VCaP (cell line): Measurements from ENCODE around the gene ARHGEF4.

ENCODE experiments used
- H3K27ac ChIP-seq: fragments of 450-650 bp; 2 replicates; pipeline ENCODE4 v1.5.1; 2017
- CTCF ChIP-seq: fragments of 450-650 bp; conservative IDR thresholded peaks from 2 replicates; pipeline ENCODE4 v1.5.1; 2017; ENCODE audit warnings: mild to moderate bottlenecking, moderate library complexity

The ARHGEF4 gene

DNA sequence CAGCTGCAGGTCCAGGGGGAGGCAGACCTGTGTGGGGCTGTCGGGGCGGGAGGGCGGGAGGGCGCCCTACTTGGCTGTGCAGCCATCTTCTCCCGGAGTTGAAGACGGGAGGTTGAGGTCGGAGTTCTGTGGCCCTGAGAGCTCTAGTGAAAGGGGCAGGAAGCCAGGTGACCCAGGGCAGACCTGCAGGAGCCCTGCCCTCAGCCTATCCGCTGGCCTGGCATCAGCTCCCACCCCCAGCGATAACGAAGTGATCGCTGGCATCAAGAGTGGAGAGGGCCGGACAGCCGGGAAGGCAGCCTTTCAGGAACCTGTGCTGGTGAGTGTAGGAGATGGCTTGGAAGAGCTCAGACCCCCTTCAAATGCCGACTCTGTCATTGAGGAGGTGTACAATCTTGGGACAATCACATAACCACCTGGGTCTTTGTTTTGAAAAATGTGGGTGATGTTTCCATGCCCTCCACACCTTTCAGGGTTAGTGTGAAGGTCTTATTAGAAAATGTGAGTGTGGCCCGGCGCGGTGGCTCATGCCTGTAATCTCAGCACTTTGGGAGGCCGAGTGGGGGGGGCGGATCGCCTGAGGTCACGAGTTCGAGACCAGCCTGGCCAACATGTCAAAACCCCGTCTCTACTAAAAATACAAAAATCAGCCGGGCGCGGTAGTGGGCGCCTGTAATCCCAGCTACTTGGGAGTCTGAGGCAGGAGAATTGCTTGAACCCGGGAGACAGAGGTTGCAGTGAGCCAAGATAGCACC lies 1.3 kb downstream of the ARHGEF4 start:
- H3K27ac ChIP-seq, result no peak overlapping the region
- TF ChIP-seq CTCF, result no peak

- TF ChIP-seq CTCF, result no peak
- H3K27ac ChIP-seq, result no peak overlapping the region
Measured at GRCh38 chr2:130839011-130839780, 2.5 kb downstream of the ARHGEF4 start.

DNA sequence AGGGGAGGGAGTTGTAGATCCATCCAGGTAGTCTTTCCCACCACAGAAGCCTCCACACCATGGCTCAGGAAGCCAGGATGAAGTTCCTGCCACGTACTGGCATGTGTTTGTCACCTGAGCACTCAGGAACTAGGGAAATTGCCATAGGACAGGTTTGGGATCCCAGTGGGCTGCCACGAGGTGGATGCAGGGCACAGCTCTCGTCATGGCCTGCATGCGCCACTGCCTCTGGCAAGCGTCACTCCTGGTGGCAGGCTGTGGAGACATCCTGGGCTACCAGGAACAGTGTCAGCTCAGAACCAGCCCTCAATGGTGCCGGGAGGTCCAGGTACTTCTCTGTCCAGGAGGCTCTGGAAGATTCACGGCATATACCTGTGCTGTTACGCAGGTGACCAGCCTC lies 3.8 kb downstream of the ARHGEF4 start:
- TF ChIP-seq CTCF, result no peak
- no peak overlapping the region for H3K27ac ChIP-seq

- no peak for TF ChIP-seq CTCF
- H3K27ac ChIP-seq, result no peak overlapping the region
Measured at GRCh38 chr2:130841741-130842365, 5.1 kb downstream of the ARHGEF4 start.

DNA sequence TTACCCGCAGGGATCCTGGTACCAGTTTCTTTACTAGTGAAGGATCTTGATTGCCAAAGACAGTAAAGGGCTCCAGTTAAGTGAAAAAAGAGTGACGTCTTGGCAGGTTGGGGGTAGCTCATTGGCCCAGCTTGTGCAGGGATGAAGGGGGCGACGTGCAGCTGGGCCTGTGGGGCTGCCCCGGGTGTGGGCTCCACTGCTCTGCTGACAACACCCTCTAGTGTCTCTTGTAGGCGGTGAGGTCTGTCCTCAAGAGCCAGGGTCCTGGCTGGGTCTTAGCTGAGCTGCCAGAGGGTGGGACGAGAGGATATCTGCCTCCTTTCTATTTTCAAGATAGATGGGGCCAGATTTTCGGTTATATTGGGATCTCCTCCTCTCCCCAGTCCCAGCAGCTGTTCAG lies 6.1 kb downstream of the ARHGEF4 start:
- TF ChIP-seq CTCF, result no peak

DNA sequence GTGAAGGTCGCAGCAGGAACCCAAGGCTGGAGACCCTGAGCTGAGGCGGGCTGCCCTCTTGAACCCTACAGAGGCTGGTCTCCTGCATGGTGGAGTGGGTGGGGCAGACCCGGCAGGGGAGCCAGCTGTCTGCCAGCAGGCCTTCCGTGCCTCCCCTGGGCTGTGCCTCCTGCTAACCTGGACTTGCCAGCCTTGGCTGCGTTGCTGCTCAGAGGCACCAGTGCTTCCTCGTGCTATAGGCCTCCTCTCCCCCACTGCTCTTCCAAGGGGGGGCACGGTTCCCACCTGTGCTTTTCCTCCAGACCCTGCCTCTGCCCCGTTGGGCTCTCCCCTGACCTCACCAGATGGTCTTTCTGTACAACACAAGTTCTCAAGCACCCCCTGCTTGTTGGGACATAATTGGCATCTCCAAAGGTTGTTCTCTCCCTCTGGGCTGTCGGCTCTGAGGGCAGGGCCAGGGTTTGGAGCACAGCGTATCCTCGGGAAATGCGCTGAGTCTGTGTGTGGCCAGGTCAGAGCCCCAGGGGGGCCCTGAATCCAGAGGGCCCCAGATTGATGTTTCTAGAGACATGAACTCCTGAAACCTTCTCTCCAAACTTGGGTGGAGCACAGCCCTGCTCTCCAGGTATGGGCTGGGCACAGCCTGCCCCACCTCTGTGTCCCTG lies 6.7 kb downstream of the ARHGEF4 start:
- H3K27ac ChIP-seq, result no peak overlapping the region
- TF ChIP-seq CTCF, result no peak

More for the DNA sequence above, 6.1 kb downstream of the ARHGEF4 start:
- H3K27ac ChIP-seq, result no peak overlapping the region

DNA sequence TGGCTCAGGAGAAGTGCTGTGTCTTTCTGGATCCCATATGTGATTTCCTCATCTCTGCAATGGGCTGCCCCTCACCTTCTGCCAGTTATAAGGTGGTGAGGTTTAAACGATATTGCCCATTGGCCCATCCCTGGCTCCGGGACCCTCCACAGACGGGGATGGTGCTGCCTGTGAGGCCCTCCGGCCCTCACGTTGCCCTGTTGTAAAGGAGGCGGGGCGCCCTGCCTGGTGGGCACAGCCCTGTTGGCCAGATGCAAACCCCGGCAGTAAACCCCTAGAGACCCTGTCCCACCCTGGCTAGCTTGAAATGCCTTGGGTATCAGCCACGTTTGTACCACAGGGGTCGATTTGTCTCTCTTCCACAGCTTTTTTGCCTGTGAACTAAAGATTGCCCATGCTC lies 7.4 kb downstream of the ARHGEF4 start:
- no peak for TF ChIP-seq CTCF
- H3K27ac ChIP-seq, result no peak overlapping the region
